Liver (tissue), 3 donors: ENCODE results near the gene SECISBP2L.

Experiments used
- FOXA1 ChIP-seq: IDR thresholded peaks from 2 replicates; pipeline ENCODE4 v1.6.1; 2016; ENCODE audit warnings: antibody characterized with exemption
- GABPA ChIP-seq, 2 donors: IDR thresholded peaks in 1 of 2; conservative IDR thresholded peaks in 1 of 2; 2 replicates each; pipeline ENCODE4 v1.6.1; 2016; ENCODE audit warnings: antibody characterized with exemption in 2 of 2, mild to moderate bottlenecking in 1 of 2, moderate library complexity in 1 of 2
- HNF4G ChIP-seq: IDR thresholded peaks from 2 replicates; pipeline ENCODE4 v1.6.1; 2016; ENCODE audit warnings: antibody characterized with exemption
- JUND ChIP-seq, 2 donors: IDR thresholded peaks; 2 replicates each; pipeline ENCODE4 v1.6.1; 2016; ENCODE audit warnings: antibody characterized with exemption in 2 of 2
- RAD21 ChIP-seq, 2 donors: IDR thresholded peaks; 2 replicates each; pipeline ENCODE4 v1.6.1; 2016; ENCODE audit warnings: antibody characterized with exemption in 2 of 2, mild to moderate bottlenecking in 2 of 2
- RXRA ChIP-seq, 2 donors: IDR thresholded peaks; 2 replicates each; pipeline ENCODE4 v1.6.1; 2017 to 2018; ENCODE audit warnings: antibody characterized with exemption in 2 of 2, mild to moderate bottlenecking in 1 of 2
- SP1 ChIP-seq: IDR thresholded peaks from 2 replicates; pipeline ENCODE4 v1.6.1; 2018; ENCODE audit warnings: antibody characterized with exemption, mild to moderate bottlenecking
- TAF1 ChIP-seq: conservative IDR thresholded peaks from 2 replicates; pipeline ENCODE4 v1.6.1; 2016; ENCODE audit warnings: antibody characterized with exemption, mild to moderate bottlenecking
- YY1 ChIP-seq: IDR thresholded peaks from 2 replicates; pipeline ENCODE4 v1.6.1; 2016; ENCODE audit warnings: antibody characterized with exemption, mild to moderate bottlenecking
- TF ChIP-seq, protein P1 (sequence below): fragments of 150-350 bp; IDR thresholded peaks from 2 replicates; pipeline ENCODE4 v1.5.1; 2017; ENCODE audit warnings: improper control_type of control experiment, low read depth, low read length; ENCODE audit not compliant: missing input control
- TF ChIP-seq, protein P2 (sequence below): IDR thresholded peaks from 2 replicates; pipeline ENCODE4 v1.6.1; 2016; ENCODE audit warnings: antibody characterized with exemption, mild to moderate bottlenecking
- TF ChIP-seq, protein P3 (sequence below): IDR thresholded peaks from 2 replicates; pipeline ENCODE4 v1.6.1; 2016; ENCODE audit warnings: antibody characterized with exemption
- TF ChIP-seq, protein P4 (sequence below): IDR thresholded peaks from 2 replicates; pipeline ENCODE4 v1.6.1; 2016; ENCODE audit warnings: antibody characterized with exemption
- TF ChIP-seq, protein P5 (sequence below): IDR thresholded peaks from 2 replicates; pipeline ENCODE4 v1.6.1; 2016; ENCODE audit warnings: antibody characterized with exemption
- donor health status: healthy.
- donor health status: healthy.

DNA sequence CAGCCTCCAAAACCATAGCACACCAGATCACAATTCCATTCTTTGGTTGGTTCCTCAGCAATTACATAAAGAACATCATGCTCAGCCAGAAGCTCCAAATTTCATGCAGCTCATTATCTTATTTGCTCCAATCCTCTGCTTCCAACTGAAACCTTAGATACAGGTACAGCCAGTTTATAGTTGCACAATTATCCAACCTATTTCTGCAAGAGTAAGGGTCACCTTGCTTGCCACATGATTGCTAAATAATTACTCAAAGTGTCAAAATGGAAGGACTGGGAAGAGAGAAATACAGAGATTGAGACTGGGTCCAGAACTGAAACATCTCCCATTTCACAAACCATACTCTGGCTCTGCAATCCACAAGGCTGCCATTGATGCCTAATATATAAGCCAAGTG, 59.1 kb downstream of the SECISBP2L start:
- TF ChIP-seq SP1 (peak; percentile 27), GABPA (IDR thresholded peaks at IDR 0.05 in 1 of 2, conservative IDR thresholded peaks at IDR 0.05 in 1 of 2) (no peak), JUND (IDR thresholded peaks at IDR 0.05) (peak; percentile 22 to 62), TAF1 (no peak), RXRA (IDR thresholded peaks at IDR 0.05) (peak; percentile 69 to 70), FOXA1 (no peak), RAD21 (IDR thresholded peaks at IDR 0.05) (peak; percentile 18 to 22), YY1 (peak; percentile 93), HNF4G (no peak)
- TF ChIP-seq, protein P1, sequence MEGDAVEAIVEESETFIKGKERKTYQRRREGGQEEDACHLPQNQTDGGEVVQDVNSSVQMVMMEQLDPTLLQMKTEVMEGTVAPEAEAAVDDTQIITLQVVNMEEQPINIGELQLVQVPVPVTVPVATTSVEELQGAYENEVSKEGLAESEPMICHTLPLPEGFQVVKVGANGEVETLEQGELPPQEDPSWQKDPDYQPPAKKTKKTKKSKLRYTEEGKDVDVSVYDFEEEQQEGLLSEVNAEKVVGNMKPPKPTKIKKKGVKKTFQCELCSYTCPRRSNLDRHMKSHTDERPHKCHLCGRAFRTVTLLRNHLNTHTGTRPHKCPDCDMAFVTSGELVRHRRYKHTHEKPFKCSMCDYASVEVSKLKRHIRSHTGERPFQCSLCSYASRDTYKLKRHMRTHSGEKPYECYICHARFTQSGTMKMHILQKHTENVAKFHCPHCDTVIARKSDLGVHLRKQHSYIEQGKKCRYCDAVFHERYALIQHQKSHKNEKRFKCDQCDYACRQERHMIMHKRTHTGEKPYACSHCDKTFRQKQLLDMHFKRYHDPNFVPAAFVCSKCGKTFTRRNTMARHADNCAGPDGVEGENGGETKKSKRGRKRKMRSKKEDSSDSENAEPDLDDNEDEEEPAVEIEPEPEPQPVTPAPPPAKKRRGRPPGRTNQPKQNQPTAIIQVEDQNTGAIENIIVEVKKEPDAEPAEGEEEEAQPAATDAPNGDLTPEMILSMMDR = no peak
- TF ChIP-seq, protein P2, sequence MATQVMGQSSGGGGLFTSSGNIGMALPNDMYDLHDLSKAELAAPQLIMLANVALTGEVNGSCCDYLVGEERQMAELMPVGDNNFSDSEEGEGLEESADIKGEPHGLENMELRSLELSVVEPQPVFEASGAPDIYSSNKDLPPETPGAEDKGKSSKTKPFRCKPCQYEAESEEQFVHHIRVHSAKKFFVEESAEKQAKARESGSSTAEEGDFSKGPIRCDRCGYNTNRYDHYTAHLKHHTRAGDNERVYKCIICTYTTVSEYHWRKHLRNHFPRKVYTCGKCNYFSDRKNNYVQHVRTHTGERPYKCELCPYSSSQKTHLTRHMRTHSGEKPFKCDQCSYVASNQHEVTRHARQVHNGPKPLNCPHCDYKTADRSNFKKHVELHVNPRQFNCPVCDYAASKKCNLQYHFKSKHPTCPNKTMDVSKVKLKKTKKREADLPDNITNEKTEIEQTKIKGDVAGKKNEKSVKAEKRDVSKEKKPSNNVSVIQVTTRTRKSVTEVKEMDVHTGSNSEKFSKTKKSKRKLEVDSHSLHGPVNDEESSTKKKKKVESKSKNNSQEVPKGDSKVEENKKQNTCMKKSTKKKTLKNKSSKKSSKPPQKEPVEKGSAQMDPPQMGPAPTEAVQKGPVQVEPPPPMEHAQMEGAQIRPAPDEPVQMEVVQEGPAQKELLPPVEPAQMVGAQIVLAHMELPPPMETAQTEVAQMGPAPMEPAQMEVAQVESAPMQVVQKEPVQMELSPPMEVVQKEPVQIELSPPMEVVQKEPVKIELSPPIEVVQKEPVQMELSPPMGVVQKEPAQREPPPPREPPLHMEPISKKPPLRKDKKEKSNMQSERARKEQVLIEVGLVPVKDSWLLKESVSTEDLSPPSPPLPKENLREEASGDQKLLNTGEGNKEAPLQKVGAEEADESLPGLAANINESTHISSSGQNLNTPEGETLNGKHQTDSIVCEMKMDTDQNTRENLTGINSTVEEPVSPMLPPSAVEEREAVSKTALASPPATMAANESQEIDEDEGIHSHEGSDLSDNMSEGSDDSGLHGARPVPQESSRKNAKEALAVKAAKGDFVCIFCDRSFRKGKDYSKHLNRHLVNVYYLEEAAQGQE = peak; percentile 28
- TF ChIP-seq, protein P3, sequence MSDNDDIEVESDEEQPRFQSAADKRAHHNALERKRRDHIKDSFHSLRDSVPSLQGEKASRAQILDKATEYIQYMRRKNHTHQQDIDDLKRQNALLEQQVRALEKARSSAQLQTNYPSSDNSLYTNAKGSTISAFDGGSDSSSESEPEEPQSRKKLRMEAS = peak; percentile 57
- TF ChIP-seq, protein P4, sequence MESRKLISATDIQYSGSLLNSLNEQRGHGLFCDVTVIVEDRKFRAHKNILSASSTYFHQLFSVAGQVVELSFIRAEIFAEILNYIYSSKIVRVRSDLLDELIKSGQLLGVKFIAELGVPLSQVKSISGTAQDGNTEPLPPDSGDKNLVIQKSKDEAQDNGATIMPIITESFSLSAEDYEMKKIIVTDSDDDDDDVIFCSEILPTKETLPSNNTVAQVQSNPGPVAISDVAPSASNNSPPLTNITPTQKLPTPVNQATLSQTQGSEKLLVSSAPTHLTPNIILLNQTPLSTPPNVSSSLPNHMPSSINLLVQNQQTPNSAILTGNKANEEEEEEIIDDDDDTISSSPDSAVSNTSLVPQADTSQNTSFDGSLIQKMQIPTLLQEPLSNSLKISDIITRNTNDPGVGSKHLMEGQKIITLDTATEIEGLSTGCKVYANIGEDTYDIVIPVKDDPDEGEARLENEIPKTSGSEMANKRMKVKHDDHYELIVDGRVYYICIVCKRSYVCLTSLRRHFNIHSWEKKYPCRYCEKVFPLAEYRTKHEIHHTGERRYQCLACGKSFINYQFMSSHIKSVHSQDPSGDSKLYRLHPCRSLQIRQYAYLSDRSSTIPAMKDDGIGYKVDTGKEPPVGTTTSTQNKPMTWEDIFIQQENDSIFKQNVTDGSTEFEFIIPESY = peak; percentile 47
- TF ChIP-seq, protein P5, sequence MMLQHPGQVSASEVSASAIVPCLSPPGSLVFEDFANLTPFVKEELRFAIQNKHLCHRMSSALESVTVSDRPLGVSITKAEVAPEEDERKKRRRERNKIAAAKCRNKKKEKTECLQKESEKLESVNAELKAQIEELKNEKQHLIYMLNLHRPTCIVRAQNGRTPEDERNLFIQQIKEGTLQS = peak; percentile 34
